ENCODE measurements around the gene DNAH2. TPM values are rescaled to one million over a fixed set of nuclear protein-coding genes. Genes with fewer than 3 reads are reported as not detected.

DNAH2 gene
- total and polyA plus RNA-seq, 9 of the 15 experiments (the other 6 are each of a cell fraction or from before 2014, with no cell fraction given): 0.03 TPM; not detected in 8

GRCh38 chr17:7882068-7882467 is 164.5 kb downstream of the DNAH2 start:
- DNase-seq (ENCODE audit: extremely low read depth in 1 of 4, low spot score in 3 of 4): no peak
- Histone ChIP-seq H3K9ac (ENCODE audit: insufficient read depth in 1 of 2, low read depth in 2 of 2, low read length in 2 of 2) (peak overlapping the region in 1 of 2 experiments; percentile 43; a peak in 2 of 4 replicates), H3K79me2 (ENCODE audit: control insufficient read depth, insufficient read depth, low read length) (peaks cover 39% of the 10 kb centered on the region), H3K9me1 (ENCODE audit: control insufficient read depth, insufficient read depth, low read length) (no peaks in the 10 kb centered on the region), H3K36me3 (ENCODE audit: control insufficient read depth, insufficient read depth, low read length) (peaks cover 34% of the 10 kb centered on the region; the same call in 2 of the 3 replicates), H3K27ac (ENCODE audit: extremely low read depth, low read depth, low read length) (no peak overlapping the region; the same call in 2 of the 3 replicates), H3K4me2 (ENCODE audit: insufficient read depth, low read length) (peak overlapping the region; percentile 55), H3K9me3 (replicated peaks; ENCODE audit: control insufficient read depth, insufficient read depth, low read depth, low read length) (no peaks in the 10 kb centered on the region), H4K20me1 (replicated peaks; ENCODE audit: control insufficient read depth, insufficient read depth, low read length) (no peaks in the 10 kb centered on the region), H2AFZ (ENCODE audit: low read depth, low read length) (no peak overlapping the region), H3K4me1 (replicated peaks in 1 of 2; ENCODE audit: control insufficient read depth in 2 of 2, insufficient read depth in 2 of 2, low read length in 2 of 2) (peaks cover 20 to 31% of the 10 kb centered on the region in 2 experiments), H3K4me3 (no peak overlapping the region), H3K27me3 (ENCODE audit: control insufficient read depth in 2 of 2, insufficient read depth in 2 of 2, low read length in 2 of 2) (no peaks in the 10 kb centered on the region)
- ATAC-seq: no peak
- ChIA-PET CTCF (ENCODE audit: low intra/inter-chr PET ratio) (no interaction called here), POLR2A (interaction anchor here (1.2 to 2.1 kb wide), 2 partner anchors 8 to 39 kb away, joined by 5 to 13 read pairs; no protein-coding TSS in a partner anchor)
- BruUV-seq (replicated peaks): no TSS peak
- TF ChIP-seq TSHZ1 (CRISPR knock-in tag; IDR thresholded peaks at IDR 0.05): no peak
- TF ChIP-seq AFF4 (CRISPR knock-in tag; IDR thresholded peaks at IDR 0.05): no peak
- TF ChIP-seq ZBTB11 (CRISPR knock-in tag; IDR thresholded peaks at IDR 0.05): no peak
- no peak for TF ChIP-seq ZNF668 (CRISPR knock-in tag; IDR thresholded peaks at IDR 0.05)
- TF ChIP-seq PCBP2 (IDR thresholded peaks at IDR 0.05; ENCODE audit: low read depth, low read length, poor library complexity, severe bottlenecking): no peak
- no peak for TF ChIP-seq MLLT1 (IDR thresholded peaks at IDR 0.05)
- no peak for TF ChIP-seq BCOR (IDR thresholded peaks at IDR 0.05)
- intact Hi-C loops (cut with micrococcal nuclease): no loop called here
- peak; percentile 46 for FAIRE-seq
- 59% methylated on average over 4 of the region's 7 CpGs for WGBS (ENCODE audit: insufficient coverage, low coverage, missing lambda C conversion rate)
- in situ Hi-C loops (cut with MboI): no loop called here

Measured in K562 (cell line).